Endodermal cell (in vitro differentiated cells): ENCODE results near the gene RABL3. TPM values are rescaled to one million over a fixed set of nuclear protein-coding genes. Genes with fewer than 3 reads are reported as not detected.

Experiments
- DNase-seq: peaks from one replicate; pipeline ENCODE4 v3.0.0-alpha.2; 2017
- H3K27ac ChIP-seq: 2 replicates; pipeline ENCODE4 v1.5.1; 2013; ENCODE audit warnings: mild to moderate bottlenecking, low read depth, low read length, moderate library complexity
- H3K27me3 ChIP-seq: 2 replicates; pipeline ENCODE4 v1.6.1; 2013; ENCODE audit warnings: mild to moderate bottlenecking, low read length, moderate library complexity; ENCODE audit not compliant: insufficient read depth, control insufficient read depth, poor library complexity, severe bottlenecking
- H3K36me3 ChIP-seq: 2 replicates; pipeline ENCODE4 v1.7.0; 2013; ENCODE audit warnings: mild to moderate bottlenecking, low read length, moderate library complexity; ENCODE audit not compliant: control insufficient read depth, insufficient read depth
- H3K4me1 ChIP-seq: one replicate; pipeline ENCODE4 v1.7.0; 2013; ENCODE audit warnings: low read length; ENCODE audit not compliant: control insufficient read depth, insufficient read depth
- H3K4me3 ChIP-seq: 2 replicates; pipeline ENCODE4 v1.5.1; 2013; ENCODE audit warnings: mild to moderate bottlenecking, low read length, moderate library complexity
- H3K9ac ChIP-seq: 2 replicates; pipeline ENCODE4 v1.6.1; 2013; ENCODE audit warnings: mild to moderate bottlenecking, low read length, moderate library complexity; ENCODE audit not compliant: poor library complexity, severe bottlenecking; ENCODE audit errors: extremely low read depth
- H3K9me3 ChIP-seq: 2 replicates; pipeline ENCODE4 v1.6.1; 2013; ENCODE audit warnings: mild to moderate bottlenecking, low read length, moderate library complexity; ENCODE audit not compliant: control insufficient read depth
- H3K27ac Mint-ChIP-seq: 2 replicates; pipeline ENCODE4 v1.8.0; 2020; ENCODE audit warnings: mixed read lengths
- H3K27me3 Mint-ChIP-seq: 2 replicates; pipeline ENCODE4 v1.8.0; 2021; ENCODE audit warnings: mild to moderate bottlenecking, mixed read lengths; ENCODE audit not compliant: insufficient read depth
- H3K36me3 Mint-ChIP-seq: 2 replicates; pipeline ENCODE4 v1.8.0; 2020; ENCODE audit warnings: low read depth, mixed read lengths
- H3K4me1 Mint-ChIP-seq: 2 replicates; pipeline ENCODE4 v1.8.0; 2020; ENCODE audit warnings: mixed read lengths
- H3K4me3 Mint-ChIP-seq: 2 replicates; pipeline ENCODE4 v1.8.0; 2020; ENCODE audit warnings: mild to moderate bottlenecking, moderate library complexity, mixed read lengths
- H3K9me3 Mint-ChIP-seq: 2 replicates; pipeline ENCODE4 v1.8.0; 2020; ENCODE audit warnings: mild to moderate bottlenecking, mixed read lengths
- CTCF ChIP-seq: fragments of 200-600 bp; sonication (generic); conservative IDR thresholded peaks from 2 replicates; pipeline ENCODE4 v1.5.0; 2021; ENCODE audit warnings: antibody characterized with exemption, mild to moderate bottlenecking
- WGBS, 2 experiments: methylation state at CpG; one replicate each; pipeline versions ENCODE4 v1.1.5 to v1.1.7; 2013; ENCODE audit warnings: missing lambda C conversion rate in 2 of 2, mixed read lengths in 1 of 2; ENCODE audit not compliant: insufficient coverage in 1 of 2, insufficient read length in 1 of 2; 5-methylcytosine and 5-hydroxymethylcytosine counted together
- total RNA-seq, 2 donors: library from RNA; stranded (reverse); fragmentation: NEBNext Ultra II Directional in 1 of 2; extraction: Animal tissue kit (Norgen Biotek cat#: 25700) in 1 of 2; gene quantifications; 2 replicates in 1 of 2; 3 replicates in 1 of 2; pipeline ENCODE4 v1.2.1, GENCODE V29; 2021

RABL3 gene
- total RNA-seq, 2 donors from 2014 or later: 19.6 to 23.0 TPM

GRCh38 chr3:120693439-120694171 lies 48.7 kb downstream of the RABL3 start:
- Mint-ChIP-seq H3K4me3 (no peak overlapping the region), H3K27ac (peak overlapping the region; percentile 23), H3K36me3 (peaks cover 7% of the 10 kb centered on the region), H3K9me3 (no peaks in the 10 kb centered on the region), H3K4me1 (peaks cover 19% of the 10 kb centered on the region), H3K27me3 (no peaks in the 10 kb centered on the region)
- Histone ChIP-seq H3K27me3 (no peaks in the 10 kb centered on the region), H3K4me3 (no peak overlapping the region), H3K27ac (no peak overlapping the region), H3K9me3 (no peaks in the 10 kb centered on the region), H3K36me3 (no peaks in the 10 kb centered on the region), H3K4me1 (no peaks in the 10 kb centered on the region), H3K9ac (no peak overlapping the region)
- TF ChIP-seq CTCF: no peak
- no peak for DNase-seq
- 88% methylated on average over 1 of the region's 1 CpG; no CpG with 5 or more reads in 1 of the 2 experiments for WGBS, 2 experiments

GRCh38 chr3:120689395-120689794 lies 52.9 kb downstream of the RABL3 start:
- Histone ChIP-seq H3K9me3 (no peaks in the 10 kb centered on the region), H3K4me3 (no peak overlapping the region), H3K4me1 (no peaks in the 10 kb centered on the region), H3K36me3 (no peaks in the 10 kb centered on the region), H3K9ac (no peak overlapping the region), H3K27me3 (no peaks in the 10 kb centered on the region), H3K27ac (no peak overlapping the region)
- no peaks in the 10 kb centered on the region for H3K27me3 Mint-ChIP-seq
- no peak for TF ChIP-seq CTCF
- 94 to 100% methylated on average over 1 to 3 of the region's 3 CpGs for WGBS, 2 experiments
- peaks cover 8% of the 10 kb centered on the region for H3K4me1 Mint-ChIP-seq
- DNase-seq: no peak
- H3K27ac Mint-ChIP-seq: no peak overlapping the region
- H3K36me3 Mint-ChIP-seq: peaks cover 7% of the 10 kb centered on the region
- H3K4me3 Mint-ChIP-seq: no peak overlapping the region
- H3K9me3 Mint-ChIP-seq: no peaks in the 10 kb centered on the region

GRCh38 chr3:120688121-120688520 lies 54.2 kb downstream of the RABL3 start:
- Mint-ChIP-seq H3K27ac (no peak overlapping the region), H3K36me3 (peaks cover 7% of the 10 kb centered on the region), H3K4me1 (peaks cover 4% of the 10 kb centered on the region), H3K4me3 (no peak overlapping the region), H3K27me3 (no peaks in the 10 kb centered on the region), H3K9me3 (no peaks in the 10 kb centered on the region)
- TF ChIP-seq CTCF: no peak
- Histone ChIP-seq H3K9me3 (no peaks in the 10 kb centered on the region), H3K27me3 (no peaks in the 10 kb centered on the region), H3K4me1 (no peaks in the 10 kb centered on the region), H3K9ac (no peak overlapping the region), H3K27ac (no peak overlapping the region), H3K36me3 (no peaks in the 10 kb centered on the region), H3K4me3 (no peak overlapping the region)
- DNase-seq: no peak
